Suprapubic skin (tissue), 3 donors: ENCODE measurements around the gene TNS1.
"Not testable (repeated sequence)": the region's sequence is repeated elsewhere in the genome, so short reads cannot be mapped to it uniquely, and the experiment has no call there.

Experiments used
- CTCF ChIP-seq, 2 donors: fragments of 200-600 bp in 1 of 2; fragments of 450-650 bp in 1 of 2; sonication (generic) in 1 of 2; IDR thresholded peaks; one replicate each; pipeline ENCODE4 v1.5.1; 2016 to 2019; ENCODE audit warnings: antibody characterized with exemption in 2 of 2, mild to moderate bottlenecking in 1 of 2, moderate library complexity in 1 of 2
- EP300 ChIP-seq: sonication (generic); formaldehyde crosslinking; IDR thresholded peaks from one replicate; pipeline ENCODE4 v1.6.1; 2017; ENCODE audit warnings: antibody characterized with exemption

- not testable (repeated sequence) for TF ChIP-seq EP300; CTCF (IDR thresholded peaks at IDR 0.05)
Observed at GRCh38 chr2:218044599-218044998, 41.8 kb upstream of the TNS1 start.
